Measurements from ENCODE around the gene NOD2. TPM values are rescaled to one million over a fixed set of nuclear protein-coding genes. Genes with fewer than 3 reads are reported as not detected.

NOD2 gene
- total RNA-seq, 1 experiment from 2014 or later = 5.4 TPM

DNA sequence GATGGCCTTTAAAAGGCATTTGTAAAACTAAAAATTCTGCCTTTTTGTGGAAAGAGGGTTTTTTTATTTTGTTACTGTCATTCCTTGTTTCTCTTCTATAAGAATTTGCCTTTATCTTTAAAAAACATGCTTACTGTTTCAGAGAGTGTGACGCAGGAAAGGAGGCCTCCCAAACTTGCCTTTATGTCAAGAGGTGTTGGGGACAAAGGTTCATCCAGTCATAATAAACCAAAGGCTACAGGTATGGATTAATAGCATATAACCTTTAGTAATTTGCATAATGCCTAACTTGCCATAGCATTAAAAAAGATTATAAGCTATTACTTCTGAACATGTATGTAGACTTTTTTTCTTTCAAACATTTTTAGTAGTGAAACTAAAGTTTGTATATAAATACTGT is 82.6 kb downstream of the NOD2 start:
- TF ChIP-seq RAD21 (IDR thresholded peaks at IDR 0.05; ENCODE audit: low read depth) = no peak
- TF ChIP-seq, protein P1, sequence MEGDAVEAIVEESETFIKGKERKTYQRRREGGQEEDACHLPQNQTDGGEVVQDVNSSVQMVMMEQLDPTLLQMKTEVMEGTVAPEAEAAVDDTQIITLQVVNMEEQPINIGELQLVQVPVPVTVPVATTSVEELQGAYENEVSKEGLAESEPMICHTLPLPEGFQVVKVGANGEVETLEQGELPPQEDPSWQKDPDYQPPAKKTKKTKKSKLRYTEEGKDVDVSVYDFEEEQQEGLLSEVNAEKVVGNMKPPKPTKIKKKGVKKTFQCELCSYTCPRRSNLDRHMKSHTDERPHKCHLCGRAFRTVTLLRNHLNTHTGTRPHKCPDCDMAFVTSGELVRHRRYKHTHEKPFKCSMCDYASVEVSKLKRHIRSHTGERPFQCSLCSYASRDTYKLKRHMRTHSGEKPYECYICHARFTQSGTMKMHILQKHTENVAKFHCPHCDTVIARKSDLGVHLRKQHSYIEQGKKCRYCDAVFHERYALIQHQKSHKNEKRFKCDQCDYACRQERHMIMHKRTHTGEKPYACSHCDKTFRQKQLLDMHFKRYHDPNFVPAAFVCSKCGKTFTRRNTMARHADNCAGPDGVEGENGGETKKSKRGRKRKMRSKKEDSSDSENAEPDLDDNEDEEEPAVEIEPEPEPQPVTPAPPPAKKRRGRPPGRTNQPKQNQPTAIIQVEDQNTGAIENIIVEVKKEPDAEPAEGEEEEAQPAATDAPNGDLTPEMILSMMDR (IDR thresholded peaks at IDR 0.05 in 2 of 3, conservative IDR thresholded peaks at IDR 0.05 in 1 of 3; ENCODE audit: borderline replicate concordance in 1 of 3, insufficient read depth in 1 of 3, low read depth in 2 of 3, low read length in 2 of 3) = no peak
- no peak for TF ChIP-seq SRF (IDR thresholded peaks at IDR 0.05; ENCODE audit: low read depth)
- TF ChIP-seq, protein P2, sequence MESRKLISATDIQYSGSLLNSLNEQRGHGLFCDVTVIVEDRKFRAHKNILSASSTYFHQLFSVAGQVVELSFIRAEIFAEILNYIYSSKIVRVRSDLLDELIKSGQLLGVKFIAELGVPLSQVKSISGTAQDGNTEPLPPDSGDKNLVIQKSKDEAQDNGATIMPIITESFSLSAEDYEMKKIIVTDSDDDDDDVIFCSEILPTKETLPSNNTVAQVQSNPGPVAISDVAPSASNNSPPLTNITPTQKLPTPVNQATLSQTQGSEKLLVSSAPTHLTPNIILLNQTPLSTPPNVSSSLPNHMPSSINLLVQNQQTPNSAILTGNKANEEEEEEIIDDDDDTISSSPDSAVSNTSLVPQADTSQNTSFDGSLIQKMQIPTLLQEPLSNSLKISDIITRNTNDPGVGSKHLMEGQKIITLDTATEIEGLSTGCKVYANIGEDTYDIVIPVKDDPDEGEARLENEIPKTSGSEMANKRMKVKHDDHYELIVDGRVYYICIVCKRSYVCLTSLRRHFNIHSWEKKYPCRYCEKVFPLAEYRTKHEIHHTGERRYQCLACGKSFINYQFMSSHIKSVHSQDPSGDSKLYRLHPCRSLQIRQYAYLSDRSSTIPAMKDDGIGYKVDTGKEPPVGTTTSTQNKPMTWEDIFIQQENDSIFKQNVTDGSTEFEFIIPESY (IDR thresholded peaks at IDR 0.05; ENCODE audit: extremely low read depth, insufficient replicate concordance, low read length) = no peak
- TF ChIP-seq JUND (IDR thresholded peaks at IDR 0.05) = no peak
- no peak for TF ChIP-seq POLR2AphosphoS5 (IDR thresholded peaks at IDR 0.05; ENCODE audit: low read depth, low read length)
- no peak for TF ChIP-seq SP1 (IDR thresholded peaks at IDR 0.05; ENCODE audit: low read depth)
- no peak for TF ChIP-seq ELF1 (IDR thresholded peaks at IDR 0.05; ENCODE audit: borderline replicate concordance, low read depth)
- TF ChIP-seq YY1 (IDR thresholded peaks at IDR 0.05; ENCODE audit: extremely low read depth, insufficient replicate concordance, low read depth, low read length) = no peak
- H4K20me1 ChIP-seq (ENCODE audit: insufficient read depth) = no peaks in the 10 kb centered on the region
- H3K9me3 ChIP-seq (ENCODE audit: control insufficient read depth in 1 of 2, insufficient read depth in 1 of 2, low read depth in 1 of 2, low read length in 2 of 2) = no peaks in the 10 kb centered on the region
- H3K9me2 ChIP-seq (ENCODE audit: insufficient read depth) = no peaks in the 10 kb centered on the region
- BruUV-seq (replicated peaks) = no TSS peak
- no peak overlapping the region for H3K4me3 ChIP-seq (replicated peaks in 1 of 2; ENCODE audit: low read depth in 1 of 2, low read length in 2 of 2)
- POLR2A ChIA-PET = no interaction called here
- RAD21 ChIA-PET (ENCODE audit: low non-redundant PET in 1 of 2, low total read pairs in 2 of 2, uncharacterized antibody in 2 of 2, unreplicated experiment in 2 of 2) = no interaction called here
- H2AFZ ChIP-seq (ENCODE audit: low read depth, low read length, poor library complexity, severe bottlenecking) = no peak overlapping the region
- no peak for ATAC-seq
- no peaks in the 10 kb centered on the region for H3K79me2 ChIP-seq (ENCODE audit: insufficient read depth, low read length)
- no peaks in the 10 kb centered on the region for H3K27me3 ChIP-seq (ENCODE audit: insufficient read depth, low read length)
- no peaks in the 10 kb centered on the region for H3K4me1 ChIP-seq (ENCODE audit: control insufficient read depth in 1 of 2, insufficient read depth in 2 of 2, low read length in 2 of 2)
- no peak overlapping the region for H3K27ac ChIP-seq (ENCODE audit: low read depth, low read length)
- H3K9ac ChIP-seq (ENCODE audit: low read length) = no peak overlapping the region
- no peak overlapping the region for H3K4me2 ChIP-seq (ENCODE audit: low read length)
- no peaks in the 10 kb centered on the region for H3K36me3 ChIP-seq (ENCODE audit: control insufficient read depth in 1 of 2, insufficient read depth in 2 of 2, low read length in 2 of 2)
- CTCF ChIA-PET = interaction anchor here (1.0 to 3.0 kb wide), 2 partner anchors 13 to 30 kb away, joined by 3 to 14 read pairs; no protein-coding TSS in a partner anchor
- DNase-seq (ENCODE audit: low read depth, low spot score) = no peak
- intact Hi-C loops (cut with micrococcal nuclease) = no loop called here
